ENCODE results near the gene PBX3.

- TF ChIP-seq CTCF (IDR thresholded peaks at IDR 0.05) (no peak), POLR2A (IDR thresholded peaks at IDR 0.05) (no peak)
These were observed 206.3 kb downstream of the PBX3 start for GRCh38 chr9:125953314-125954019.
